Fibroblast of skin of right biceps (primary cell): ENCODE data around the gene ARHGEF12.

Experiments used
- DNase-seq: peaks from one replicate; pipeline ENCODE4 v3.0.0-alpha.2; 2013

Gene ARHGEF12

DNA sequence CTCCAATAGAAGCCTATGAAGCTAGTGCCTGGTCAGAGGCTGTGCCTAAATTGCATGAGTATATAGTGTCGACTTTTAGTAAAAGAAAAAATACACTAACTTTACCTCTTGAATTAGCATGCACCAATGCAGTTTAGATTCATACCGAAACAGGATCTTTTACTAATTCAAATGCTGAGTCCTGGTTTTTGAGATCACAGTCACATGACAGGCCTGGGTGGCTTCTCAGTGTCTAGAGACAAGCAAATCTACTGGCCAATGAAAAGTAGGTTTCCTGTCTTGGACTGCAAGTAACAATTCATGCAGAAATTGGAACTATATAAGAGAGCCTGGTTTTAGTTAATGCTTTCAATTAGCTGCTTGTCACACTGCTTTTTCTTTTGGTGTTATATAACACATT, 7.2 kb downstream of the ARHGEF12 start:
- DNase-seq: no peak

DNA sequence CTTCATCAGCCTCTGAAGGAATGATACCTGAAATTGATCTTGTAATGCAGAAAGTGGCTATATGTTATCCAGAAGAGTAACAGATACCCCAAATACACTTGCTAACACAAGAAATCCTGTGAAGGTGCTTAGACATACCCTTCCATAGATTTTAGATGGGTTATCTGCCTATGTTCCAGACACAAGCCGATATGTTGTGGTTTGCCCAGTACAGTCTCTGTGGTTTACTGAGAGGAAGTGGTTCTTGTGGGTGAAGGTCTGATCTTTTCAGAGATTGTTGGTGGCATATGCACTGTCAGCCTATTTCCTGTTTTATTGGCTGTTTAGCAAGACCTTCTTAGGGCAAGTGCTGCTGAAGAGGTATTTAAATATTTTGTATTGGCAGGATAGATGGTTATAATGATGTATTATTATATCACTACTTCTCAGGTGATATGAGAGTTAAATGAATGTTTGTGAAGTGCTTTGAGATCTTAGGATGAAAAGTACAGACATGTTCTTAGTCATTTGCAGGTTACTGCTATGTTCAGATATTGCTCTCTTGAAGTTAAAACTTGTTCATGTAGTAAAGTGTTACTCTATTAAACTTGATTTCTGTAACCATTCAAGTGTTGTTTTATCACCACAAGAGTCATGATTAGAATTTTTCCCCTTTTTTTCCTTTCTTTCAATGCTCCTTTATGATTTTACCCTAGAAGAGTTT, 8.2 kb downstream of the ARHGEF12 start:
- DNase-seq: peak; percentile 74

DNA sequence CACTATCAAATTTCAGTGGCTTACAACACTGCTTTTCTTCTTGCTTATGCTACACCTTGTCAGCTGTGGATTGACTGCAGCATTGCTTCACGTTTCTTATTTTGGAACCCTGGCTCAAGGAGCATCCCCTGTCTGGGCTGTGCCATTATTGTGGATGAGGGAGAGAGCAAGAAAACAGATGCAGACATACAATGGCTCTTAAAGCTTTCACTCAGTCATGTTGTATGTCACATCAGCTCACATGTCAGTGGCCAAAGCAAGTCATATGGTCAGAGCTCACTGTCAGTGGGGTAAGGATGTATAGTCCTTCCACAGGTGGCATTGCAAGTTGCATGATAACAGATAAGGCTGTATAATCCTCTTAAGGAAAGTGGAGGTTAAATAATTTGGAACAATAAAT, 10.0 kb downstream of the ARHGEF12 start:
- no peak for DNase-seq

DNA sequence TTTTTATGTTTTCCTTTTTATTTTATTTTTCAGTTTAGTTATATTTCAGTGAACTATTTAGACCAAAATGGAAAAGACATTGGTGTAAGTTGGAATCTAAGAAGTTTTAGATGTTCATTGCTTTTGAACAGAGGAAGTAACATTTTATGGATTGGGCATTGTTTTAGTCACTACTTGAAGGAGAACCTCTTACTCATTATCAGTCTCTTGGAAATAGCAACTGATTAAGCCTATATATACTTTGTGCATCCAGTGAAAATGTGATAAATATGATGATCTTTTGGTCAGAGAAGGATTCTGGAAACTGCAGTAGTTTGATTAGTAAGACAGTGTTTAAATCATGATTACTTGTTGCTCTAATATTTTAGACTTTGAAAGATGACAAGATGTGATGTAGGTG, 14.4 kb downstream of the ARHGEF12 start:
- DNase-seq: no peak

GRCh38 chr11:120352405-120352804, 16.2 kb downstream of the ARHGEF12 start:
- no peak for DNase-seq

- DNase-seq: peak; percentile 44
These were observed 17.9 kb downstream of the ARHGEF12 start for GRCh38 chr11:120354068-120354467.

DNA sequence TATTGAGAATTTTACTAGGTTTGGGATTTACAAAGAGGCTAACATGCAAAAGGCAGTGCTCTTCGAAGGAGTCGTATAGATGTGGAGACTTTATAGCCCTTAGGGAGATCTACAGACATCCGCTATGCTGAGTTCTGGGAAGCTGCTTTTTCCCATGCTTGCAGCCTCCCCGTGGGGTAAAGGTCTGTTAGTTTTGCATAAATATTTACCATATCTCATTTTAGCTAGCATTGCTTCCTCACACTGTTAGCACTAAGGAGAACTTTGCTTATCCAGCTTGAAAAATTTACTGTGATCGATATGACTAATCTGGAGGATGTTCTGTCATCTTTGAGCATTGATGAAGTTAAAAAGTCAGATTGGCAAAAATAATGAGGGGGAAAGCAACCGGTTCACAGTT, 18.6 kb downstream of the ARHGEF12 start:
- DNase-seq: no peak

DNA sequence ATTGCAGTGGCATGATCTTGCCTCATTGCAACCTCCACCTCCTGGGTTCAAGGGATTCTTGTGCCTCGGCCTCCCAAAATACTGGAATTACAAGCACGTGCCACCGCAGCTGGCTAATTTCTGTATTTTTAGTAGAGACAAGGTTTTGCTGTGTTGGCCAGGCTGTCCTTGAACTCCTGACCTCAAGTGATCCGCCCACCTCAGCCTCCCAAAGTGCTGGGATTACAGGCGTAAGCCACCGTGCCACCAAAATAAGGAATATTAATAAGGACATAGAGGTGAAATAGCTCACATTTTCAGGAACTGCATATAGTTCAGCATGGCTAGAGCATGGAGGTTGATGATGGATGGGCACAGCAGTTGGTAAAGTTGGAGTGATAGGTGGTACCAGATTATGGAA, 21.4 kb downstream of the ARHGEF12 start:
- no peak for DNase-seq

GRCh38 chr11:120358729-120359128, 22.5 kb downstream of the ARHGEF12 start:
- DNase-seq: no peak

GRCh38 chr11:120363436-120363835, 27.2 kb downstream of the ARHGEF12 start:
- peak; percentile 31 for DNase-seq

GRCh38 chr11:120365512-120365911, 29.3 kb downstream of the ARHGEF12 start:
- no peak for DNase-seq

- no peak for DNase-seq
These were observed 36.1 kb downstream of the ARHGEF12 start for GRCh38 chr11:120372296-120372695.

- no peak for DNase-seq
These were observed 38.9 kb downstream of the ARHGEF12 start for GRCh38 chr11:120375076-120375475.

GRCh38 chr11:120376547-120377182, 40.5 kb downstream of the ARHGEF12 start:
- no peak for DNase-seq

DNA sequence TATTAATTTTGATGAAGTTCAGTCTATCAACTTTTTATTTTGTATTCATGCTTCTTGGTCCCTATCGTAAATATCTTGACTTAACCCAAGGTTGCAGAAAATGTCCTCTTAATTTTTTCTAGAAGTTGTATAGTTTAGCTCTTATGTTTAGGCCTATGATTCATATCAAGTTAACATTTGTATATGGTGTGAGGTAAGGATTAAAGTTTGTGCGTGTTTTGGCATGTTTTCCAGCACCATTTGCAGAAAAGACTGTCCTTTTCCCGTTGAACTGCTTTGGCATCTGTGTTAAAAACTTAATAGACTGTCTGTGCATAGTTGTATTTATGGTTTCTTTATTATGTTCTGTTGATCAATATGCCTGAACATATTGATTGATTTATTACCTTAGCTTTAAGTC, 42.3 kb downstream of the ARHGEF12 start:
- DNase-seq: no peak

DNA sequence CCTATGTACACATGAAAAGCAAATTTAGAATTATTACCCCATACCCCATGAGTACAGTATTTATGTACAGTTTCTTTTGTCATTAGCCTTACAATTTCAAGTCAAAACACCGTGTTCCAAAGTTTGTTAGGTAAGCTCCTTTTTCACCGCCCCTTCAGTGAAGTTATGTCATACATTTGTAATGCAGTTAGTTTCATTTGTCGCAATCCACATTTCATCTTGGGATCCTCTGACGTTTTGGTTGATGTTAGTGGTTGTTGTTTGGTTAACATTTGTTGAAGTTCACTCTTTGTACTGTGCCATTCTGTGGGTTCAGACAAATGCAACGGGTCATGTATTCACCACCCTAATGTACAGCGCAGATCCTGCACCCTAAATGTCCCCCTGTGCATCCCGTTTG, 45.2 kb downstream of the ARHGEF12 start:
- no peak for DNase-seq

GRCh38 chr11:120383518-120384155, 47.4 kb downstream of the ARHGEF12 start:
- peak; percentile 29 for DNase-seq

DNA sequence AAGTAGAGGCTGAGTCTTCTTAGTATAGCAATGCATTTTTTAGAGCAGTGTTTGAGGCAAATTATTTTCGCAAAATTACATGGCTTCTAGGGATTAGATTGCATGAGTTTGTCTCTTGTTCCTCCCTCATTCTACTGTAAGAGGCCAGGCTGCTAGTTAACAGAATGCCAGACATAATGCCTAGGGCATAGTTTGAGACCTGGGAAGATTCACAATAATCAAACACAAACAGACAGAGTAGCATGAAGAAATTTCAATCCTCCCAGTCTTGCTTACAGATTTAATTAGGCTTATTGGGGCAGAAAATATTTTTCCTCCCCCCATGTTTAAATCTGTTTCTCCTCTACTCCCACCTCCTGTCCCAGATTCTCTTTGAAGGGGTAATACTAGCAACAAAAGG, 48.3 kb downstream of the ARHGEF12 start:
- no peak for DNase-seq

DNA sequence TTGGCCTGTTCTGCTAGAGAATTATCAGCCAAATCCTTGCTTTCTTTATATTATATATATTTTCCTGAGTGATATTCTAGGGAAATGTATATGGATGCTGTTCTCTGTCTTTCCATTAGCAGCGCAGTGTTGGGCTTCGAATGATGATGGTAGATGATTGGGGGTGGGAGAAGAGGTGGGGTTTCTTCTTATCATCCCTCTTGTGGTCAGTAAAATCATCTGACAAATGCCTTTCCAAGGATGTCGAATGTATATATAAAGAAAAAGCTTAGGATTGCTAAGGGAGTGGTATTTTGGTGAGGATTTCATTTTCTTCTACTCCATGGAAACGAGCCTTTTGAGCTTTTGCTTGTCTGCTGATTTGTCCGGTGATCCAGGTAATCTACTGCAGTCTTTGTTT, 48.9 kb downstream of the ARHGEF12 start:
- DNase-seq: peak; percentile 75

DNA sequence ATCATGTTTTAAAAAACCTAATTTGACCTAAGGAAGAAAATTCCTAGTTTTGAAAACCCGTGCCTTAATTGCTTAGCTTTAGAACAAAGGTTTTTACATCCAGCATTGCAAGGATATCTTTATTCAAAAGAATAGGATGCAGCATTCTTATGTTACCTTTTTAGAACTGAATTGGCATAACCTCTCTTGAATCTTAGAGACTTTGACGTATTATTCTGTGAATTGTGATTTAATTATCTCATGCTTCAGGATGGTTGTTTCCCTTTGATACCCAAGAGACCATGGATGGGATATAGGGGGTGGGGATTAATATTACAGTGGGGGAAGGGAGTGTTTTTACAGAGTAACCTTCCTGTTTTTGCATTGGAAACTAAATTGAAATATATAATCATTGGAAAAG, 49.4 kb downstream of the ARHGEF12 start:
- no peak for DNase-seq

- no peak for DNase-seq
These were observed 50.1 kb downstream of the ARHGEF12 start for GRCh38 chr11:120386318-120386717.

DNA sequence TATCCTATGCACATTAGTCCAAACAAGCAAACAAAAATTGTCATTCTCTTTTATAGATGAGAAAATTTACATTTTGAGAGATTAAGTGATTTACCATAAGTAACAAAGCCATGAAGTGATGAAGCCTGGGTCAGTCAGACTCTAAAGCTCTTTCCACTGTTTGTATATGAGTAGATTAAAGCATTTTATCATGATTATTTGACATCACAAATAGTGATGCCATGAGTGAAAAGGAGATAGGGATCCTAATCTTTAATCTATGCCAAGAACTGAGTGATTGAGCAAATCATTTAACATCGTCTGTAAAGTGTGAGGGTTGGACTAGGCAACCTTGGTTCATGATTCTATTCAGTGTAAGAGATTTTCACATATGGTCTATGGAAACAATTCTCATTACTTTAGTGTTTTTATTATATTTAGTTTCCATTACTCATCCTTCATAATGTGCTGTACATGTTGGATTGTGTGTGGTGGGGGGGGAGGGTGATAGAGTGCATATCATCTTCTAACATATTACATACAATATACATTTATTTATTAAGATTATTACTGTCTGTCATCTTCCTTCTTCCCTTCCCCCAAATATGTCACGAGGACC, 50.7 kb downstream of the ARHGEF12 start:
- peak; percentile 29 for DNase-seq

- no peak for DNase-seq
These were observed 52.0 kb downstream of the ARHGEF12 start for GRCh38 chr11:120388261-120388660.
